SK-N-MC (cell line): ENCODE data around the gene OLFM4.

Experiments used
- EZH2 ChIP-seq: fragments of 200-600 bp; sonication (generic); IDR thresholded peaks from one replicate; pipeline ENCODE4 v1.6.1; 2017; ENCODE audit warnings: antibody characterized with exemption
- POLR2AphosphoS5 ChIP-seq: IDR thresholded peaks from 2 replicates; pipeline ENCODE4 v1.6.1; 2012; ENCODE audit warnings: mild to moderate bottlenecking, low read depth, low read length, borderline replicate concordance

- TF ChIP-seq EZH2: no peak
- no peak for TF ChIP-seq POLR2AphosphoS5
Observed at GRCh38 chr13:53020764-53021335, 7.8 kb upstream of the OLFM4 start.
